GM19240 (cell line): ENCODE measurements around the gene CXCL12.

Source experiments
- DNase-seq: peaks from one replicate; pipeline ENCODE4 v3.0.0; 2011; ENCODE audit warnings: low spot score; ENCODE audit not compliant: insufficient read length

The CXCL12 gene

GRCh38 chr10:44385026-44385695 is at the start of gene CXCL12:
Gene CXCL12, minus strand, starts transcription at chr10:44385097. Its CDS starts 92 bp downstream, at chr10:44385005.
- DNase-seq = no peak

- no peak for DNase-seq
Observed at GRCh38 chr10:44427479-44427878, 42.6 kb upstream of the CXCL12 start.

GRCh38 chr10:44427037-44427436 is 42.1 kb upstream of the CXCL12 start:
- DNase-seq = no peak

- no peak for DNase-seq
Observed at GRCh38 chr10:44426247-44427034, 41.5 kb upstream of the CXCL12 start.

DNA sequence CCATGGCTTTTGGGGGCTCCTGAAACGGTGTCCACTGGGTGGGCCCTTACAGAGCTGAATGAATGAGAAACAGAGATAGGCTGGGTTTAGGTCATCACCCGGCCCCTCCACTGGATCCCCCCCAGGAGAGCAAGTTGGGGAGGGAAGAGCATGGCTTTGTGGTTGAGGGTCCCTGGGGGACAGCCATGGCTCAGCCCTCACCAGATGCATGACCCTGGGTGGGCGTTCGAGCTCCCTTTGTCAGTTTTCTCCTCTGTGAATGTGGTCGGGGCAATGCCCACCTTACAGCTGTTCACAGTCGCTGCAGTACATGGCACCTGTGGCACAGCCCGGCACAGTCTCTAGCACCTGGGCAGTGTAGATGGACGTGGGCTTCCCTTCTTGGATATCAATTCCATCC is 40.6 kb upstream of the CXCL12 start:
- no peak for DNase-seq

DNA sequence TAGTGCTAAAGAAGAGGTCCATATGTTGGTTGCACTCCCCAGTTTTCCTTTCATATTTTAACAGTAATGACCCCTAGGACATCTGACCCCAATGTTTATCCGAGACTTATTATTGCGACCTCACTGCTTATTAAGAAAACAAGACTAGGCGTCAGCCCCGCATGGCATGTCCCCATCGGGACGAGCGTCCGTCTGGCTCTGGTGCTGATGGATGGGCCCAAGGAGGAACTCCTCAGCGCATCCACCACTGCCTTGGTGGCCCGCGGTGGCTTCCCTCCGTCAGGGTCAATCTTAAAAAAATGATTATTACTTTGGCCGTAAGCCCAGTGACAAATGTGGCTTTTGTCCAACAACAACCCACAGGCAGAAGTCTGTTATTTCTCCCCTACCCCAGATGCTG is 40.1 kb upstream of the CXCL12 start:
- no peak for DNase-seq

GRCh38 chr10:44424298-44424697 is 39.4 kb upstream of the CXCL12 start:
- no peak for DNase-seq

DNA sequence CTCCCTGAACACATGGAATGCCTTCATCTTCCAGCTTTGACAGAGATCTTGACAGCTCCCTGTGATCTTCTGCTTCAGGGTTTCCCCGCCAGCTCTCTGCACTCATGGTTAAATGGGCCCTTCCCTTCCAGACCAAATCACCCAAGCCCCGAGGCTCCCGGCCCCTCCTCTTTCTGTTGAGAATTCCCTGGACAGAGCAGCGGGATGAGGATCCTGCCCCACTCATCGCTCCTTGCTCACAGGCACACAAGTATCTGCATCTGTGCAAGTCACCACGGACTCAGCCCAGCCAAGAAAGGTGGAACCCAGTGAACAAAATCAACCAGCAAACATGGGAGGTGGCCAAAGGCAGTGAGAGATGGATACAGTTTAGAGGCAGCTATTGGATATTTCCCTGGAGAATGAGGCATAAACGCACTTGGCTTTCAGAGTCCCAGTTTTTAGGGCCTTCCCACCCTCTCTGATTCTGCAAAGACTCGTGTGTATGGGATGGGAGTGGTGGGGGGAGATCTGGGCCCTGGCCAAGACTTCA is 37.7 kb upstream of the CXCL12 start:
- DNase-seq = no peak

- DNase-seq = no peak
Observed at GRCh38 chr10:44422153-44422552, 37.3 kb upstream of the CXCL12 start.

DNA sequence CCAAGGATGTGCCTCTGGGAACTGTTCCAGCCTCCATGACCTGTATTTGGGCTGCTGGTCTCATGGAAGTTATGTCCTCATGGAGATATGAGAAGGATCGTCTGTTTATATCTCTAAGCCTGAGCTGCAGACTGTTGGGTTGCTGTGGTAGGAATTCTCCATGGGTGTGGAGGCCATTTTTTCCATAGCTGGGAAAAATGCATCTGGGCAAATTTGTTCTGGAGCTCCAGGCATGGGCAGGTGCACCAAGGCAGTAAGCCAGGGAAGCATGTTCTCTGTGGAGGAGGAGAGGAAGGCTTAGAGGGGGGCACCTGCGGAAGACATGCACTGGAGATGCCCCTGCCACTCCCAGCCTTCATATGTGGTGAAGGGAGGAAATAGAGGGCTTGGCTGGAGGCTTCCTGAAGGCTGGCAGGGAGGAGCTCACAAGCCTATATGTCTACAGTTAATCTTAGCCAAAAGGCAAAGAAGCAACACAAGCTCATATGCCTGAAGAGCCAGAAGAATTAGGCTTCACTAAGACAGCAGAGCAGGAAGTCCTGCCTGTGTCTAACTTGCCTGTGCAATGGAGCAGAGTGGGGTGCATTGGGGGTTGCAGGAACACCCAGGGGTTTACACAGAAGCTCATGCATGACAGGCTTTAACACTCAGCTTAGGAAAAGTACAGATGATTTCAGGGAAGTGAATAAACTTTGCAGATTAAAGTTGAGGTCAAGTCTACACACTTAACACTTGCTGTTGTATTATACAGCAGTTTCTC is 35.1 kb upstream of the CXCL12 start:
- DNase-seq = no peak

DNA sequence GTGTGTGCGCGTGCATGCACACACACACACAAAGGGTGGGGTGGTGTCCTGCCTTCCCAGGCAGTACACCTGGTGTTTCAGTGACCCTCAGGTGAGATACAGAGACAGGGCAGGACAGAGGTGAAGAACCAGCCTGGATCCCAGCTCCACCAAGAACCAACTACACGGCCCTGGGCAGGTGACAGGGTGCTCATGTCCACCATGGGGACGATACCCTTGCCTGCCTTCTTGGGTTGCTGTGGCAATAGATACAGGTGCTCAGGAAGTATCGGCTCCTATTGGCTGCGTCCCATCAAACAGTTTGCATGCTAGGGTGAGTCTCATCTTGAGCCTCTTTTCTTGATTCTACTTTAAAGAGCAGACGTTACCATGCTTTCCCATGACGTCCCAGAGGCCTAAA is 33.7 kb upstream of the CXCL12 start:
- no peak for DNase-seq

- no peak for DNase-seq
Observed at GRCh38 chr10:44417761-44418160, 32.9 kb upstream of the CXCL12 start.

- no peak for DNase-seq
Observed at GRCh38 chr10:44416936-44417335, 32.0 kb upstream of the CXCL12 start.

DNA sequence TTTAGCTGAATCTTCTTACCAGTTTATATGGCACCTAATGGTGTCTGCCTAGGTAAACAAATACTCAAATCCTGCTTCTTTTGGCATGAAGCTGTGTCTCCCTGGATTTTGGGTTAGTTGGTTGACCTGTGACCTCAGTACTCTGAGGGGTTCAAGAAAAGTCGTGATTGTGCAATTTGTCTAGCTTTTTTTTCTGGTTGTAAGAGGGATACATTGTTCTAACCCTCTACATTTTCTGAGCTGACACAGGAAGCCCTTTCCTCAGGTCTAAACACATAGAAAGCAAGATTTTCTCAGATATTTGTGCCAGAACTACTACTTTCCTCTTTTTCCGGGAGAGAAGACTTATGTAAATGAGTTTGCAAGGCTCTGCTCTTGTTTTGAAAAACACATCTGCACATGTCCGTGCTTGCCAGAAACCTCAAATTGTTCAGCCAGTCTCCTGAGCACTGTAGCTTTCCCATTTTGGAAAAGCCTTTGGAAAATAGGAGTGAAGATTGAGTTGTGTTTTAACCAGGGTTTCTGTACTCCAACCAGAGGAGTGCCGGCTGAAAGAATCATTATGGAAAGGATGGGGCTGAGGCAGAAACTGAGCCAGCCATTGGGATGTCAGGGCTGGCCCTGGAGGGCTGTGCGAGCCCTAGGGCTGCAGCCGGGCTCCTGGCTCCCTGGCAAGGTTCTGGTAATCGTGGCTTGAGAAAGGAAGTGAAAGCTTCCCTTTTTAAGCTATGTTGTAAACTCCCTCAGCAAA is 31.3 kb upstream of the CXCL12 start:
- no peak for DNase-seq

- no peak for DNase-seq
Observed at GRCh38 chr10:44415121-44415520, 30.2 kb upstream of the CXCL12 start.

DNA sequence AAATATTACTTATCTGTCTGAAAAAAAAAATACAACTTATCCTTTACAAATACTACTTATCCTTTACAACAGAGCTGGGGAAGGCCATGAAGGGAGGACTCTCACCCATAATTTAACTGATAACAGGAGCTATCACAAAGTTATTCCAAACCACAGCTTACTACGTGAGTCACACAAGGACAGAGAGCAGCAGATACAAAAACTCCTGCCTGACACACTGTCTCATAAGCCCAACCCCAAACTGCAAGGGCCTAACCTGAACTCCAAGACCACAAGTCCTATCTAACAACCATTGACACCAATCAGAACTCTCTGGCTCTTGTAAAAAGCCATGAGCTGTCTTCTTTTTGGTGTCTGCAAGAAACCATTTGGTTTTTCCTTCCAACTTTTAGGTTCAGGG is 28.5 kb upstream of the CXCL12 start:
- DNase-seq = no peak

GRCh38 chr10:44411251-44411650 is 26.4 kb upstream of the CXCL12 start:
- DNase-seq = no peak

GRCh38 chr10:44404741-44405437 is 20.0 kb upstream of the CXCL12 start:
- DNase-seq = no peak

DNA sequence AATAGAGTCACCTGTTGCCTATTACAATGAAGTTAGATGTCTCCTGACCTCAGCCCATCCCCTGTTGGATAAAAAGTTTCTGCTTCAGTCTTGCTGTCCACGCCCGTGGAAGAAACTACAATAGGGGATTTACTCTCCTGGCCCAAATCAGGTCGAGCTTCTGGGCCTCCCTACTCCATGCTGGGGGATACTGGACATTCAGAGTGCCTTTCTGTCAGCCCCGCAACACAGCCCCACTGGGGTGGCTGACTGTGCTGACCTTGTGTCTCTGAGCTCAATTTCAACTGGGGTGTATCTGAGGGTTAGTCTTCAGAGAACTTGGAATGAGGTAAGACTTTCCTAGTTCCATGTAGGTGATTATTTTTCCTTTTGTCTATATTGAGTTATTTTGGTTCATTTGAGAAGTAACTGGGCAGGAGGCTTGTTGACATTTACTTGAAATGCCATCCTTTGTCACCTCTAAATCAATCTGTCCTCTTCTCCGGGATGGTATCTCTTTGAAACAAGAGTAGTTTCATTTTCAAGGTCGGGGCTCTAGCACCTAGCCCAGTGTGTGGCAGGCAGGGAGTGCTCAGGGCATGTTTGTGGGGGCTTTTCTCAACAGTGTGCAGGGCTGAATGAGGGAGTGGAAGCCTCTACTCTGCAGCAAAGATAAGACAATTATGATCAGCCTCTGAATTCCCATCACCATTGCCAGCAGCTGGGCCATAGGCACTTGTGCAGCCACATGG is 17.7 kb upstream of the CXCL12 start:
- DNase-seq = no peak

DNA sequence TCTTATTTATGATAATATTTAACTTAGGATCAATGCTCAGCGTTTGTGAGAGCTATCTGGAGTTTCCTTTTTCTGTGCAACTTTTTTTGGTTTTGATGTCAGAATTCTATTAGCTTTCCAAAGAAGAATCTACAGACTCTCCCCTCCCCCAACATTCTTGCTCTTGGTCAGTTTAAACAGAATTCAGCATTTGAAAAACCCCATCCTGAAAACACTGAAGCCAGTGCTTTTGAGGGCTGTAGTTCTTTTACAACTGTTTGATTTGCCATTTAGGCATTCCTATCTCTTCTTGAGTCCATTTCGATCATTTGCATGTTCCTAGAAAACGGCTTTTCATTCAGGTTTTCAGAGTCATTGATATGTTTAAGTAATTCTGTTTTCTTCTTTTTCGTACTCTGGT is 15.6 kb upstream of the CXCL12 start:
- DNase-seq = no peak
